Measurements from ENCODE around the gene VWA2. TPM values are rescaled to one million over a fixed set of nuclear protein-coding genes. Genes with fewer than 3 reads are reported as not detected.

The VWA2 gene
- total RNA-seq, 1 donor from 2014 or later: 2.2 TPM

GRCh38 chr10:114295393-114295792, 56.3 kb downstream of the VWA2 start:
- Histone ChIP-seq H3K4me3 (ENCODE audit: low read depth, low read length) (no peak overlapping the region), H3K27me3 (ENCODE audit: control insufficient read depth, insufficient read depth, low read length) (no peaks in the 10 kb centered on the region), H3K36me3 (ENCODE audit: control insufficient read depth, insufficient read depth, low read length) (peaks cover 3% of the 10 kb centered on the region)
- no peak for DNase-seq (ENCODE audit: low read depth)
- no peak for TF ChIP-seq CTCF (IDR thresholded peaks at IDR 0.05; ENCODE audit: insufficient read depth, low read length, poor library complexity, severe bottlenecking)

GRCh38 chr10:114297136-114297705, 58.2 kb downstream of the VWA2 start:
- peaks cover 6% of the 10 kb centered on the region for H3K36me3 ChIP-seq (ENCODE audit: control insufficient read depth, insufficient read depth, low read length)
- no peak for DNase-seq (ENCODE audit: low read depth)
- TF ChIP-seq CTCF (IDR thresholded peaks at IDR 0.05; ENCODE audit: insufficient read depth, low read length, poor library complexity, severe bottlenecking): no peak
- no peak overlapping the region for H3K4me3 ChIP-seq (ENCODE audit: low read depth, low read length)
- H3K27me3 ChIP-seq (ENCODE audit: control insufficient read depth, insufficient read depth, low read length): no peaks in the 10 kb centered on the region

GRCh38 chr10:114300036-114300645, 61.1 kb downstream of the VWA2 start:
- DNase-seq (ENCODE audit: low read depth): no peak
- Histone ChIP-seq H3K27me3 (ENCODE audit: control insufficient read depth, insufficient read depth, low read length) (no peaks in the 10 kb centered on the region), H3K36me3 (ENCODE audit: control insufficient read depth, insufficient read depth, low read length) (peaks cover 6% of the 10 kb centered on the region), H3K4me3 (ENCODE audit: low read depth, low read length) (no peak overlapping the region)
- TF ChIP-seq CTCF (IDR thresholded peaks at IDR 0.05; ENCODE audit: insufficient read depth, low read length, poor library complexity, severe bottlenecking): no peak

- no peak for TF ChIP-seq CTCF (IDR thresholded peaks at IDR 0.05; ENCODE audit: insufficient read depth, low read length, poor library complexity, severe bottlenecking)
- no peak overlapping the region for H3K4me3 ChIP-seq (ENCODE audit: low read depth, low read length)
- DNase-seq (ENCODE audit: low read depth): no peak
- no peaks in the 10 kb centered on the region for H3K27me3 ChIP-seq (ENCODE audit: control insufficient read depth, insufficient read depth, low read length)
- peaks cover 6% of the 10 kb centered on the region for H3K36me3 ChIP-seq (ENCODE audit: control insufficient read depth, insufficient read depth, low read length)
Observed at GRCh38 chr10:114301177-114301576, 62.1 kb downstream of the VWA2 start.

- no peak for DNase-seq (ENCODE audit: low read depth)
- no peaks in the 10 kb centered on the region for H3K27me3 ChIP-seq (ENCODE audit: control insufficient read depth, insufficient read depth, low read length)
- no peak overlapping the region for H3K4me3 ChIP-seq (ENCODE audit: low read depth, low read length)
- TF ChIP-seq CTCF (IDR thresholded peaks at IDR 0.05; ENCODE audit: insufficient read depth, low read length, poor library complexity, severe bottlenecking): no peak
- peaks cover 2% of the 10 kb centered on the region for H3K36me3 ChIP-seq (ENCODE audit: control insufficient read depth, insufficient read depth, low read length)
Observed at GRCh38 chr10:114301951-114302710, 63.1 kb downstream of the VWA2 start.
